CD14-positive monocyte (primary cell): Measurements from ENCODE around the gene FAF1. TPM values are rescaled to one million over a fixed set of nuclear protein-coding genes. Genes with fewer than 3 reads are reported as not detected.

Experiments
- DNase-seq, 3 donors: peaks; one replicate each; pipeline ENCODE4 v3.0.0-alpha.2; 2011 to 2022
- H2AFZ ChIP-seq: 2 replicates; pipeline ENCODE4 v1.6.0; 2012; ENCODE audit warnings: mild to moderate bottlenecking, low read depth, low read length, inconsistent platforms; ENCODE audit not compliant: insufficient read depth, poor library complexity, severe bottlenecking
- H3K27ac ChIP-seq, 2 donors: 1 replicate in 1 of 2; 2 replicates in 1 of 2; pipeline ENCODE4 v1.5.1; 2012 to 2013; ENCODE audit warnings: low read length in 2 of 2, control low read depth in 1 of 2, inconsistent platforms in 1 of 2, low read depth in 1 of 2, mild to moderate bottlenecking in 1 of 2
- H3K27me3 ChIP-seq, 2 donors: one replicate each; pipeline versions ENCODE4 v1.6.0 to v1.6.1; 2011 to 2013; ENCODE audit warnings: low read length in 2 of 2; ENCODE audit not compliant: control insufficient read depth in 2 of 2, insufficient read depth in 2 of 2
- H3K36me3 ChIP-seq, 2 donors: replicated peaks in 1 of 2; 1 replicate in 1 of 2; 2 replicates in 1 of 2; pipeline versions ENCODE4 v1.5.1 to v1.6.1; 2012 to 2013; ENCODE audit warnings: low read length in 2 of 2, control low read depth in 1 of 2, inconsistent platforms in 1 of 2, mild to moderate bottlenecking in 1 of 2; ENCODE audit not compliant: insufficient read depth in 2 of 2, control insufficient read depth in 1 of 2
- H3K4me1 ChIP-seq, 2 donors: 1 replicate in 1 of 2; 2 replicates in 1 of 2; pipeline versions ENCODE4 v1.5.1 to v1.6.1; 2012 to 2013; ENCODE audit warnings: low read length in 2 of 2, control low read depth in 1 of 2, inconsistent platforms in 1 of 2, mild to moderate bottlenecking in 1 of 2, moderate library complexity in 1 of 2; ENCODE audit not compliant: insufficient read depth in 2 of 2, control insufficient read depth in 1 of 2
- H3K4me2 ChIP-seq: replicated peaks from 2 replicates; pipeline ENCODE3; 2012; ENCODE audit warnings: low read length, moderate library complexity, mild to moderate bottlenecking; ENCODE audit not compliant: poor library complexity, severe bottlenecking; ENCODE audit errors: extremely low read depth
- H3K4me3 ChIP-seq, 3 experiments: fragments of 200-600 bp in 1 of 3; sonication (generic) in 1 of 3; replicated peaks in 1 of 3; 1 replicate in 2 of 3; 2 replicates in 1 of 3; pipeline ENCODE4 v1.5.1; 2011 to 2013; ENCODE audit warnings: low read length in 3 of 3, mild to moderate bottlenecking in 3 of 3, control low read depth in 2 of 3, low read depth in 2 of 3, inconsistent platforms in 1 of 3, moderate library complexity in 1 of 3
- H3K79me2 ChIP-seq: 2 replicates; pipeline ENCODE4 v1.6.0; 2012; ENCODE audit warnings: mild to moderate bottlenecking, control low read depth, inconsistent platforms, low read length, moderate library complexity; ENCODE audit not compliant: insufficient read depth
- H3K9ac ChIP-seq: 2 replicates; pipeline ENCODE4 v1.6.0; 2017; ENCODE audit warnings: low read length, mild to moderate bottlenecking; ENCODE audit not compliant: insufficient read depth, poor library complexity, severe bottlenecking
- H3K9me3 ChIP-seq, 2 donors: replicated peaks in 1 of 2; 1 replicate in 1 of 2; 2 replicates in 1 of 2; pipeline versions ENCODE4 v1.5.1 to v1.6.1; 2012 to 2013; ENCODE audit warnings: low read length in 2 of 2, control low read depth in 1 of 2; ENCODE audit not compliant: control insufficient read depth in 1 of 2, insufficient read depth in 1 of 2
- H4K20me1 ChIP-seq: 2 replicates; pipeline ENCODE4 v1.6.0; 2012; ENCODE audit warnings: mild to moderate bottlenecking, low read length, control low read depth, moderate library complexity; ENCODE audit not compliant: insufficient read depth
- H3K27ac Mint-ChIP-seq, 7 donors: one replicate each; pipeline ENCODE4 v1.8.0; 2020; ENCODE audit warnings: mild to moderate bottlenecking in 7 of 7, mixed read lengths in 7 of 7, moderate library complexity in 6 of 7, inconsistent platforms in 2 of 7
- H3K27me3 Mint-ChIP-seq, 3 donors: one replicate each; pipeline ENCODE4 v1.8.0; 2021 to 2022; ENCODE audit warnings: low read depth in 3 of 3, mild to moderate bottlenecking in 3 of 3, mixed read lengths in 3 of 3, moderate library complexity in 3 of 3, inconsistent platforms in 1 of 3
- H3K36me3 Mint-ChIP-seq, 2 donors: one replicate each; pipeline ENCODE4 v1.8.0; 2020; ENCODE audit warnings: mixed read lengths in 2 of 2, inconsistent platforms in 1 of 2, mild to moderate bottlenecking in 1 of 2
- H3K4me1 Mint-ChIP-seq: one replicate; pipeline ENCODE4 v1.8.0; 2020; ENCODE audit warnings: mild to moderate bottlenecking, mixed read lengths
- H3K4me3 Mint-ChIP-seq, 2 donors: one replicate each; pipeline ENCODE4 v1.8.0; 2020; ENCODE audit warnings: mild to moderate bottlenecking in 2 of 2, mixed read lengths in 2 of 2, moderate library complexity in 1 of 2
- H3K9me3 Mint-ChIP-seq, 7 donors: one replicate each; pipeline ENCODE4 v1.8.0; 2020 to 2022; ENCODE audit warnings: mixed read lengths in 7 of 7, mild to moderate bottlenecking in 6 of 7, moderate library complexity in 6 of 7, inconsistent platforms in 2 of 7
- WGBS: methylation state at CpG from one replicate; pipeline ENCODE4 v1.1.5; 2013; ENCODE audit warnings: missing lambda C conversion rate; ENCODE audit not compliant: insufficient coverage; 5-methylcytosine and 5-hydroxymethylcytosine counted together
- intact Hi-C, 2 donors: fragments of 100-400 bp; cut with micrococcal nuclease; formaldehyde crosslinking; loops; one replicate each; pipeline versions ENCODE4 v1.15.0 to v1.15.1; 2023
- polyA plus RNA-seq, 3 donors: library from polyadenylated mRNA; depleted of rRNA in 1 of 3; unstranded in 2 of 3; stranded (reverse) in 1 of 3; fragments of 300-500 nt in 2 of 3; fragments of >200 nt in 1 of 3; fragmentation: Illumina TruSeq in 2 of 3; gene quantifications; 1 replicate in 2 of 3; 2 replicates in 1 of 3; pipeline ENCODE4 v1.2.3, GENCODE V29; 2012 to 2021
- TF ChIP-seq, protein P1 (sequence below): fragments of 200-600 bp; IDR thresholded peaks from one replicate; pipeline ENCODE4 v1.8.0; 2022; ENCODE audit warnings: antibody characterized with exemption, mild to moderate bottlenecking

FAF1 gene
- polyA plus RNA-seq, 3 donors, result 11.4 to 29.6 (median 16.9) TPM

- Histone ChIP-seq H3K27me3 (peaks cover 89 to 95% of the 10 kb centered on the region in 2 donors), H4K20me1 (no peaks in the 10 kb centered on the region), H3K9me3 (peaks cover 0 to 70% of the 10 kb centered on the region in 2 donors), H3K4me2 (peak overlapping the region; percentile 80), H3K4me1 (peaks cover 19 to 25% of the 10 kb centered on the region in 2 donors), H2AFZ (no peak overlapping the region), H3K9ac (no peak overlapping the region), H3K27ac (no peak overlapping the region), H3K79me2 (no peaks in the 10 kb centered on the region), H3K36me3 (no peaks in the 10 kb centered on the region), H3K4me3 (peak overlapping the region in 1 of 3 experiments; percentile 77)
- Mint-ChIP-seq H3K4me1 (peaks cover 54% of the 10 kb centered on the region), H3K36me3 (peaks cover 4 to 7% of the 10 kb centered on the region in 2 donors), H3K4me3 (peak overlapping the region; percentile 86 to 96), H3K27me3 (peaks cover 88 to 97% (median 92%) of the 10 kb centered on the region in 3 donors), H3K27ac (no peak overlapping the region), H3K9me3 (peaks cover 0 to 41% (median 24%) of the 10 kb centered on the region in 7 donors)
- TF ChIP-seq, protein P1, sequence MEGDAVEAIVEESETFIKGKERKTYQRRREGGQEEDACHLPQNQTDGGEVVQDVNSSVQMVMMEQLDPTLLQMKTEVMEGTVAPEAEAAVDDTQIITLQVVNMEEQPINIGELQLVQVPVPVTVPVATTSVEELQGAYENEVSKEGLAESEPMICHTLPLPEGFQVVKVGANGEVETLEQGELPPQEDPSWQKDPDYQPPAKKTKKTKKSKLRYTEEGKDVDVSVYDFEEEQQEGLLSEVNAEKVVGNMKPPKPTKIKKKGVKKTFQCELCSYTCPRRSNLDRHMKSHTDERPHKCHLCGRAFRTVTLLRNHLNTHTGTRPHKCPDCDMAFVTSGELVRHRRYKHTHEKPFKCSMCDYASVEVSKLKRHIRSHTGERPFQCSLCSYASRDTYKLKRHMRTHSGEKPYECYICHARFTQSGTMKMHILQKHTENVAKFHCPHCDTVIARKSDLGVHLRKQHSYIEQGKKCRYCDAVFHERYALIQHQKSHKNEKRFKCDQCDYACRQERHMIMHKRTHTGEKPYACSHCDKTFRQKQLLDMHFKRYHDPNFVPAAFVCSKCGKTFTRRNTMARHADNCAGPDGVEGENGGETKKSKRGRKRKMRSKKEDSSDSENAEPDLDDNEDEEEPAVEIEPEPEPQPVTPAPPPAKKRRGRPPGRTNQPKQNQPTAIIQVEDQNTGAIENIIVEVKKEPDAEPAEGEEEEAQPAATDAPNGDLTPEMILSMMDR, result no peak
- no peak for DNase-seq
- 3% methylated on average over 21 of the region's 23 CpGs for WGBS
- intact Hi-C loops, result no loop called here
These were observed 536.4 kb downstream of the FAF1 start for GRCh38 chr1:50423670-50424000.

DNA sequence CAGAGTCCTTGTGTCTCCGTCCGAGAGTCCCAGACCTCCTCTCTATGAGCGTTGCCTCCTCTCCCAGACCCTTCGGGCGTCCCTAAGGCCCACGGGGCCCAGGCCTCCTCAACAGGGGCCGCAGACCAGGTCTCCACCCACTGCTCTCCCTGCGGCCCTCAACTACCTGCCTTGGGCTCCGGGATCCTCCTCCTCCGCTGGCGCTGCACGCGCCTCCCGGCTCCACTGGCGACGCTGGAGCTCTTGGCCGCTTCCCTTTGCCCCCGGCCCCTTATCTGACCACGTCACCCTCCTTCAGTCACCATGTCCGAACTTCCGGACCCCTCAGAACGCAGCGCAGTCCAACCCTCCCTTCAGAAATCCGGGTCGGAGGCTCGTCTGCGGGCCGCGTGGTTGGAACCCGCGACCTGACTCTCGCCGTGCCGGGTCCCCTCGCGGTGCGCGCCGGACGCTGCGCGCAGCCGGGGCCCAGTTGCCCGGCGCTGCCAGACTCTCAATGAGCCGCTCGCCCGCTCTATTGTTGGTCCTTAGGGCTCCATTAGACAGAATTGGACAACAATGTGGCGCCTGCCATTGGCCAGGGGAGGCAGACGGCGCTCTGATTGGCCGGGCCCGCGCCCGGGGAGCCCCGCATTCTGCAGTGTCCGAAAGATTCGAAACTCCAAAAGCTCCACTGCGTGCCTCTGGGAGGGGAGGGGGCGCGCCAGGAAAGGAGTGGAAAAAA is 537.0 kb downstream of the FAF1 start, which contains the start of gene DMRTA2:
TSS of gene DMRTA2 (minus strand) at position 498 of the 724 bp plus-strand sequence. CDS start 1,907 bp downstream, outside the sequence.
- intact Hi-C loops, result no loop called here
- no peak within 1 kb of the TSS for H3K27ac ChIP-seq
- peak within 1 kb of the TSS; percentile 57 for H2AFZ ChIP-seq
- no peaks in the 10 kb centered on the region for H3K36me3 ChIP-seq
- no peaks in the 10 kb centered on the region for H3K79me2 ChIP-seq
- H3K27me3 ChIP-seq, result peaks cover 88 to 95% of the 10 kb centered on the region in 2 donors
- no peak within 1 kb of the TSS for H3K9ac ChIP-seq
- peaks cover 19 to 29% of the 10 kb centered on the region in 2 donors for H3K4me1 ChIP-seq
- Mint-ChIP-seq H3K27ac (no peak within 1 kb of the TSS), H3K4me1 (peaks cover 54% of the 10 kb centered on the region), H3K4me3 (peak within 1 kb of the TSS; percentile 86 to 96), H3K36me3 (peaks cover 4 to 7% of the 10 kb centered on the region in 2 donors), H3K27me3 (peaks cover 89 to 97% (median 93%) of the 10 kb centered on the region in 3 donors), H3K9me3 (peaks cover 0 to 40% (median 22%) of the 10 kb centered on the region in 7 donors)
- TF ChIP-seq, protein P1, result no peak
- DNase-seq, result no peak
- H3K9me3 ChIP-seq, result peaks cover 0 to 70% of the 10 kb centered on the region in 2 donors
- no peaks in the 10 kb centered on the region for H4K20me1 ChIP-seq
- peak within 1 kb of the TSS; percentile 80 for H3K4me2 ChIP-seq
- H3K4me3 ChIP-seq, result peak within 1 kb of the TSS; percentile 29 to 77 (median 47)
- WGBS, result 3% methylated on average over 61 of the region's 61 CpGs
